Suppressor macrophage treated with lipopolysaccharide for 4 hours (primary cell): ENCODE data around the gene MSX1.

Experiments
- DNase-seq: peaks from one replicate; pipeline ENCODE4 v3.0.0-alpha.2; 2020

Gene MSX1

GRCh38 chr4:4858527-4859324 lies 739 bp upstream of the MSX1 start:
- no peak for DNase-seq

GRCh38 chr4:4859799-4860599 lies 534 bp downstream of the MSX1 start:
- DNase-seq = no peak

GRCh38 chr4:4860600-4861389 lies 1.3 kb downstream of the MSX1 start:
- DNase-seq = peak; percentile 5

GRCh38 chr4:4861390-4862018 lies 2.0 kb downstream of the MSX1 start:
- DNase-seq = no peak

GRCh38 chr4:4862071-4862551 lies 2.6 kb downstream of the MSX1 start:
- no peak for DNase-seq

- no peak for DNase-seq
Measured at GRCh38 chr4:4862665-4863482, 3.4 kb downstream of the MSX1 start.

- no peak for DNase-seq
Measured at GRCh38 chr4:4864443-4864939, 5.0 kb downstream of the MSX1 start.

GRCh38 chr4:4864940-4865704 lies 5.7 kb downstream of the MSX1 start:
- DNase-seq = no peak

GRCh38 chr4:4865705-4866123 lies 6.2 kb downstream of the MSX1 start:
- DNase-seq = no peak

GRCh38 chr4:4866124-4866865 lies 6.8 kb downstream of the MSX1 start:
- DNase-seq = no peak

GRCh38 chr4:4866866-4867374 lies 7.5 kb downstream of the MSX1 start:
- DNase-seq = no peak

GRCh38 chr4:4867375-4868039 lies 8.0 kb downstream of the MSX1 start:
- no peak for DNase-seq

GRCh38 chr4:4868040-4868757 lies 8.7 kb downstream of the MSX1 start:
- no peak for DNase-seq

- DNase-seq = no peak
Measured at GRCh38 chr4:4868758-4869723, 9.6 kb downstream of the MSX1 start.

- DNase-seq = no peak
Measured at GRCh38 chr4:4869731-4870571, 10.5 kb downstream of the MSX1 start.

GRCh38 chr4:4870576-4871241 lies 11.2 kb downstream of the MSX1 start:
- no peak for DNase-seq
